Fibroblast of lung (primary cell): Measurements from ENCODE around the gene CACNA1E. TPM values are rescaled to one million over a fixed set of nuclear protein-coding genes. Genes with fewer than 3 reads are reported as not detected.

ENCODE experiments used
- DNase-seq, 2 donors: peaks; one replicate each; pipeline versions ENCODE4 v3.0.0 to v3.0.0-alpha.2; 2010; ENCODE audit warnings: low read depth in 2 of 2
- H2AFZ ChIP-seq: 2 replicates; pipeline ENCODE4 v1.5.1; 2012; ENCODE audit warnings: low read length, control low read depth, inconsistent platforms
- H3K27ac ChIP-seq: 2 replicates; pipeline ENCODE4 v1.5.1; 2011; ENCODE audit warnings: low read length, control low read depth; ENCODE audit not compliant: insufficient read depth
- H3K27me3 ChIP-seq: 2 replicates; pipeline ENCODE4 v1.5.1; 2011; ENCODE audit warnings: mild to moderate bottlenecking, low read length; ENCODE audit not compliant: control insufficient read depth, insufficient read depth
- H3K36me3 ChIP-seq: 2 replicates; pipeline ENCODE4 v1.5.1; 2011; ENCODE audit warnings: low read length; ENCODE audit not compliant: control insufficient read depth, insufficient read depth
- H3K4me1 ChIP-seq: 2 replicates; pipeline ENCODE4 v1.5.1; 2011; ENCODE audit warnings: low read length; ENCODE audit not compliant: control insufficient read depth, insufficient read depth; ENCODE audit errors: extremely low read depth
- H3K4me2 ChIP-seq: 2 replicates; pipeline ENCODE4 v1.5.1; 2011; ENCODE audit warnings: low read length, control low read depth; ENCODE audit not compliant: insufficient read depth; ENCODE audit errors: extremely low read depth
- H3K4me3 ChIP-seq, 4 experiments: fragments of 200-600 bp in 1 of 4; sonication (generic) in 1 of 4; replicated peaks in 1 of 4; 2 replicates each; pipeline ENCODE4 v1.5.1; 2011 to 2016; ENCODE audit warnings: low read length in 4 of 4, low read depth in 3 of 4, mild to moderate bottlenecking in 3 of 4, control low read depth in 2 of 4, inconsistent platforms in 1 of 4, mixed read lengths in 1 of 4; ENCODE audit not compliant: insufficient read depth in 1 of 4; ENCODE audit errors: control extremely low read depth in 1 of 4
- H3K79me2 ChIP-seq: 2 replicates; pipeline ENCODE4 v1.5.1; 2012; ENCODE audit warnings: mild to moderate bottlenecking, low read length, inconsistent platforms; ENCODE audit not compliant: control insufficient read depth, insufficient read depth
- H3K9ac ChIP-seq: 2 replicates; pipeline ENCODE4 v1.5.1; 2011; ENCODE audit warnings: mild to moderate bottlenecking, low read length, control low read depth; ENCODE audit not compliant: insufficient read depth
- H3K9me3 ChIP-seq: 2 replicates; pipeline ENCODE4 v1.5.1; 2012; ENCODE audit warnings: low read depth, low read length; ENCODE audit not compliant: control insufficient read depth, insufficient read depth
- H4K20me1 ChIP-seq: 2 replicates; pipeline ENCODE4 v1.5.1; 2011; ENCODE audit warnings: low read length; ENCODE audit not compliant: control insufficient read depth, insufficient read depth; ENCODE audit errors: extremely low read depth
- EZH2 ChIP-seq: IDR thresholded peaks from 2 replicates; pipeline ENCODE4 v1.5.1; 2012; ENCODE audit warnings: low read length, control low read depth, mild to moderate bottlenecking; ENCODE audit errors: missing control alignments
- polyA plus RNA-seq, 2 donors: library from polyadenylated mRNA; depleted of rRNA in 1 of 2; stranded (reverse) in 1 of 2; unstranded in 1 of 2; fragments of >200 nt; gene quantifications; 2 replicates each; pipeline ENCODE4 v1.2.1, GENCODE V29; 2011 to 2012; ENCODE audit warnings: missing spikeins in 1 of 2
- total RNA-seq: library from RNA; depleted of rRNA; stranded (reverse); fragments of >200 nt; gene quantifications from 2 replicates; pipeline ENCODE4 v1.2.1, GENCODE V29; 2014
- TF ChIP-seq, protein P1 (sequence below), 2 donors: IDR thresholded peaks in 1 of 2; conservative IDR thresholded peaks in 1 of 2; 1 replicate in 1 of 2; 2 replicates in 1 of 2; pipeline ENCODE4 v1.5.1; 2011 to 2012; ENCODE audit warnings: low read length in 2 of 2, control low read depth in 1 of 2, inconsistent platforms in 1 of 2, low read depth in 1 of 2, mild to moderate bottlenecking in 1 of 2

Gene CACNA1E
- total and polyA plus RNA-seq, 2 donors (not counting 1 experiment from before 2014, with no cell fraction given), result 0.01 TPM; not detected in 1

DNA sequence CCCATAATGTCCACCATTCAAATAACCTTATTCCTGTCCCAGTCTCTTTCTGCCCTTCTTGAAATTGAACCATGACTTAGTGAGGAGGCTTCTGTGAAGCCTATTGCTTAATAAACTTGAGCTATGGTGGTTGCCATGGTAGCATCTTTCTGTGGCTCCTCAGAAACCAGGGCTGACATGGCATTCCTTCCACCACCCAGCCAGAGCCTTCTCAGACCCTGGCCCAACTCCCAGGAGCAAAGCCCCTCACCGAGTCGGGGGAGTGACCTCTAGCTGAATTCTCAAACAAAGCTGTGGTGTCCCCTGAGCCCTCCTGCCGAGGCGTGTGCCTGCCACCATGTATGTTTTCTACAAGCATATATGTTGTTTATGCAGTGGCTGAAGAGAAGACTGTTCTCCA, 259.1 kb downstream of the CACNA1E start:
- H3K79me2 ChIP-seq, result no peaks in the 10 kb centered on the region
- no peak overlapping the region for H2AFZ ChIP-seq
- TF ChIP-seq, protein P1, sequence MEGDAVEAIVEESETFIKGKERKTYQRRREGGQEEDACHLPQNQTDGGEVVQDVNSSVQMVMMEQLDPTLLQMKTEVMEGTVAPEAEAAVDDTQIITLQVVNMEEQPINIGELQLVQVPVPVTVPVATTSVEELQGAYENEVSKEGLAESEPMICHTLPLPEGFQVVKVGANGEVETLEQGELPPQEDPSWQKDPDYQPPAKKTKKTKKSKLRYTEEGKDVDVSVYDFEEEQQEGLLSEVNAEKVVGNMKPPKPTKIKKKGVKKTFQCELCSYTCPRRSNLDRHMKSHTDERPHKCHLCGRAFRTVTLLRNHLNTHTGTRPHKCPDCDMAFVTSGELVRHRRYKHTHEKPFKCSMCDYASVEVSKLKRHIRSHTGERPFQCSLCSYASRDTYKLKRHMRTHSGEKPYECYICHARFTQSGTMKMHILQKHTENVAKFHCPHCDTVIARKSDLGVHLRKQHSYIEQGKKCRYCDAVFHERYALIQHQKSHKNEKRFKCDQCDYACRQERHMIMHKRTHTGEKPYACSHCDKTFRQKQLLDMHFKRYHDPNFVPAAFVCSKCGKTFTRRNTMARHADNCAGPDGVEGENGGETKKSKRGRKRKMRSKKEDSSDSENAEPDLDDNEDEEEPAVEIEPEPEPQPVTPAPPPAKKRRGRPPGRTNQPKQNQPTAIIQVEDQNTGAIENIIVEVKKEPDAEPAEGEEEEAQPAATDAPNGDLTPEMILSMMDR (conservative IDR thresholded peaks at IDR 0.05 in 1 of 2, IDR thresholded peaks at IDR 0.05 in 1 of 2; ENCODE audit: low read depth in 1 of 2, low read length in 2 of 2), result no peak
- TF ChIP-seq EZH2, result no peak
- no peaks in the 10 kb centered on the region for H3K4me1 ChIP-seq
- H3K4me2 ChIP-seq, result no peak overlapping the region
- H3K9ac ChIP-seq, result no peak overlapping the region
- no peaks in the 10 kb centered on the region for H3K27me3 ChIP-seq
- no peaks in the 10 kb centered on the region for H3K36me3 ChIP-seq
- H3K9me3 ChIP-seq, result no peaks in the 10 kb centered on the region
- H3K27ac ChIP-seq, result no peak overlapping the region
- no peaks in the 10 kb centered on the region for H4K20me1 ChIP-seq
- peak; percentile 1 to 9 for DNase-seq
- H3K4me3 ChIP-seq, result no peak overlapping the region

GRCh38 chr1:181743878-181744312, 260.6 kb downstream of the CACNA1E start:
- Histone ChIP-seq H3K4me3 (no peak overlapping the region), H3K79me2 (no peaks in the 10 kb centered on the region), H3K4me1 (no peaks in the 10 kb centered on the region), H3K4me2 (no peak overlapping the region), H3K27me3 (no peaks in the 10 kb centered on the region), H3K36me3 (no peaks in the 10 kb centered on the region), H3K27ac (no peak overlapping the region), H4K20me1 (no peaks in the 10 kb centered on the region), H3K9me3 (no peaks in the 10 kb centered on the region), H2AFZ (no peak overlapping the region), H3K9ac (no peak overlapping the region)
- peak in 1 of 2 donors; percentile 3 for DNase-seq
- TF ChIP-seq, protein P1 (conservative IDR thresholded peaks at IDR 0.05 in 1 of 2, IDR thresholded peaks at IDR 0.05 in 1 of 2; ENCODE audit: low read depth in 1 of 2, low read length in 2 of 2), result no peak

DNA sequence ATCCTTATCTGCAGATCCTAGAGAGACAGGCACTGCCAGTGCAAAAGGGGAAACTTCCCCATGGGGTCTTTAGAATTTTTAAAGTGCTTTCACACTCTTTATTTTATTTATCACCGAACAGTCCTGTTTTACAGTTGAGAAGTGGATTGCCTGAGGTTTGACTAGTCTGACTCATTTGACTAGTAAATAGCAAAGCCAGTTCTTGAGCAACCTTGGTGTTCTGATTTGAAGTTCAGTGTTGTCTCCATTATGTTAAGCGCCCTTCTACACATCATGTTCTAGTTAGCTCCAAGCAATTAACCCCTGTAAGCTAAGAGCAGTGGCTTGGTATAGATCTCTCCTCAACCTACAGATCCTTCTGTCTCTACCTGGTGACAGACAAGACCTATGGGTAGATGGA, 262.9 kb downstream of the CACNA1E start:
- H4K20me1 ChIP-seq, result no peaks in the 10 kb centered on the region
- no peak overlapping the region for H3K4me3 ChIP-seq
- TF ChIP-seq, protein P1 (conservative IDR thresholded peaks at IDR 0.05 in 1 of 2, IDR thresholded peaks at IDR 0.05 in 1 of 2; ENCODE audit: low read depth in 1 of 2, low read length in 2 of 2), result no peak
- TF ChIP-seq EZH2, result no peak
- no peaks in the 10 kb centered on the region for H3K79me2 ChIP-seq
- no peak overlapping the region for H3K27ac ChIP-seq
- no peak overlapping the region for H3K4me2 ChIP-seq
- no peaks in the 10 kb centered on the region for H3K36me3 ChIP-seq
- no peaks in the 10 kb centered on the region for H3K4me1 ChIP-seq
- H2AFZ ChIP-seq, result no peak overlapping the region
- no peaks in the 10 kb centered on the region for H3K27me3 ChIP-seq
- H3K9me3 ChIP-seq, result no peaks in the 10 kb centered on the region
- no peak overlapping the region for H3K9ac ChIP-seq
- no peak for DNase-seq
